ENCODE data around the gene CBX1. TPM values are rescaled to one million over a fixed set of nuclear protein-coding genes. Genes with fewer than 3 reads are reported as not detected.

Gene CBX1
- total and polyA plus RNA-seq, 10 of the 15 experiments (the other 5 are each of a cell fraction or from before 2014, with no cell fraction given) = 11.8 to 99.2 (median 43.5) TPM

- TF ChIP-seq ESRRA (IDR thresholded peaks at IDR 0.05; ENCODE audit: low read length) (no peak), MTA2 (IDR thresholded peaks at IDR 0.05; ENCODE audit: low read depth) (peak; percentile 62; the same call in 1 of the 2 replicates), MTA3 (IDR thresholded peaks at IDR 0.05; ENCODE audit: borderline replicate concordance, low read length) (no peak), SUPT20H (IDR thresholded peaks at IDR 0.05; ENCODE audit: borderline replicate concordance, control insufficient read depth, low read depth, low read length) (no peak), PBX3 (IDR thresholded peaks at IDR 0.05; ENCODE audit: insufficient replicate concordance, low read depth, low read length) (peak; percentile 79), SREBF2 (IDR thresholded peaks at IDR 0.05; ENCODE audit: low read length) (no peak), MEF2B (IDR thresholded peaks at IDR 0.05; ENCODE audit: partially characterized antibody, poor library complexity, severe bottlenecking) (peak; percentile 29), SRF (IDR thresholded peaks at IDR 0.05; ENCODE audit: low read depth in 2 of 2, low read length in 2 of 2) (no peak), ZBTB4 (CRISPR knock-in tag; IDR thresholded peaks at IDR 0.05) (no peak), ETV6 (conservative IDR thresholded peaks at IDR 0.05 in 1 of 2, IDR thresholded peaks at IDR 0.05 in 1 of 2; ENCODE audit: borderline replicate concordance in 1 of 2, low read depth in 1 of 2) (no peak), ZBTB11 (CRISPR knock-in tag; IDR thresholded peaks at IDR 0.05) (no peak), RELB (IDR thresholded peaks at IDR 0.05; ENCODE audit: low read depth) (peak; percentile 73), ATF3 (IDR thresholded peaks at IDR 0.05; ENCODE audit: borderline replicate concordance, extremely low read depth, low read depth, low read length) (no peak), RAD51 (IDR thresholded peaks at IDR 0.05) (no peak), STAT1 (conservative IDR thresholded peaks at IDR 0.05) (no peak), SIX5 (IDR thresholded peaks at IDR 0.05; ENCODE audit: low read depth, low read length, severe bottlenecking) (no peak), NR2C2 (IDR thresholded peaks at IDR 0.05; ENCODE audit: borderline replicate concordance, control insufficient read depth, insufficient read length, low read depth) (no peak)
Observed at GRCh38 chr17:48107137-48108055, 6.1 kb upstream of the CBX1 start, which contains the start of gene SNX11 (continued).
